ELF-1 (cell line): Measurements from ENCODE around the gene COL11A1.
A peak's percentile ranks its signal among the peaks of the same experiment; 100 is the strongest.
"Not testable (repeated sequence)": the region's sequence is repeated elsewhere in the genome, so short reads cannot be mapped to it uniquely, and the experiment has no call there.

ENCODE experiments used
- DNase-seq: peaks from one replicate; pipeline ENCODE4 v3.0.0-alpha.2; 2016; ENCODE audit warnings: low read depth, low spot score

COL11A1 gene

GRCh38 chr1:102836991-102837390 is 271.3 kb downstream of the COL11A1 start:
- no peak for DNase-seq

- no peak for DNase-seq
Measured at GRCh38 chr1:102834688-102835320, 273.5 kb downstream of the COL11A1 start.

- DNase-seq = peak; percentile 11
Measured at GRCh38 chr1:102833151-102833550, 275.2 kb downstream of the COL11A1 start.

- not testable (repeated sequence) for DNase-seq
Measured at GRCh38 chr1:102826706-102827105, 281.6 kb downstream of the COL11A1 start.
